Liver (tissue), 9 donors: ENCODE results near the gene TBC1D1. TPM values are rescaled to one million over a fixed set of nuclear protein-coding genes. Genes with fewer than 3 reads are reported as not detected.

Source experiments
- DNase-seq: peaks from one replicate; pipeline ENCODE4 v3.0.0-alpha.2; 2017; ENCODE audit warnings: low spot score
- H3K27ac ChIP-seq, 2 donors: one replicate each; pipeline ENCODE4 v1.7.0; 2013; ENCODE audit warnings: inconsistent platforms in 2 of 2, low read length in 2 of 2, control low read depth in 1 of 2, low read depth in 1 of 2, mild to moderate bottlenecking in 1 of 2
- H3K27me3 ChIP-seq, 4 donors: one replicate each; pipeline versions ENCODE4 v1.6.1 to v1.7.0; 2013; ENCODE audit warnings: low read length in 3 of 4, inconsistent platforms in 1 of 4, mild to moderate bottlenecking in 1 of 4, moderate library complexity in 1 of 4; ENCODE audit not compliant: control insufficient read depth in 4 of 4, insufficient read depth in 4 of 4
- H3K36me3 ChIP-seq, 4 donors: one replicate each; pipeline versions ENCODE4 v1.6.1 to v1.7.0; 2013; ENCODE audit warnings: low read length in 3 of 4, mild to moderate bottlenecking in 3 of 4, low read depth in 1 of 4, moderate library complexity in 1 of 4; ENCODE audit not compliant: control insufficient read depth in 4 of 4, insufficient read depth in 3 of 4
- H3K4me1 ChIP-seq, 4 donors: one replicate each; pipeline versions ENCODE4 v1.6.1 to v1.7.0; 2013; ENCODE audit warnings: low read length in 3 of 4, mild to moderate bottlenecking in 3 of 4, moderate library complexity in 1 of 4; ENCODE audit not compliant: control insufficient read depth in 4 of 4, insufficient read depth in 4 of 4
- H3K4me3 ChIP-seq, 3 donors: one replicate each; pipeline versions ENCODE4 v1.6.1 to v1.7.0; 2013; ENCODE audit warnings: low read length in 3 of 3, control low read depth in 1 of 3, low read depth in 1 of 3, mild to moderate bottlenecking in 1 of 3
- H3K9ac ChIP-seq, 2 donors: one replicate each; pipeline ENCODE4 v1.7.0; 2013; ENCODE audit warnings: low read length in 2 of 2, mild to moderate bottlenecking in 2 of 2, moderate library complexity in 2 of 2, control low read depth in 1 of 2, low read depth in 1 of 2
- H3K9me3 ChIP-seq, 4 donors: one replicate each; pipeline versions ENCODE4 v1.6.1 to v1.7.0; 2013; ENCODE audit warnings: low read length in 3 of 4; ENCODE audit not compliant: control insufficient read depth in 4 of 4
- CTCF ChIP-seq: fragments of 150-350 bp; IDR thresholded peaks from 2 replicates; pipeline ENCODE4 v1.5.1; 2017; ENCODE audit warnings: improper control_type of control experiment, low read depth, low read length; ENCODE audit not compliant: missing input control
- FOXA1 ChIP-seq: IDR thresholded peaks from 2 replicates; pipeline ENCODE4 v1.6.1; 2016; ENCODE audit warnings: antibody characterized with exemption
- GABPA ChIP-seq, 2 donors: IDR thresholded peaks in 1 of 2; conservative IDR thresholded peaks in 1 of 2; 2 replicates each; pipeline ENCODE4 v1.6.1; 2016; ENCODE audit warnings: antibody characterized with exemption in 2 of 2, mild to moderate bottlenecking in 1 of 2, moderate library complexity in 1 of 2
- HNF4A ChIP-seq, 2 donors: conservative IDR thresholded peaks; 2 replicates each; pipeline ENCODE4 v1.6.1; 2016; ENCODE audit warnings: antibody characterized with exemption in 2 of 2, mild to moderate bottlenecking in 2 of 2
- HNF4G ChIP-seq: IDR thresholded peaks from 2 replicates; pipeline ENCODE4 v1.6.1; 2016; ENCODE audit warnings: antibody characterized with exemption
- RAD21 ChIP-seq, 2 donors: IDR thresholded peaks; 2 replicates each; pipeline ENCODE4 v1.6.1; 2016; ENCODE audit warnings: antibody characterized with exemption in 2 of 2, mild to moderate bottlenecking in 2 of 2
- RXRA ChIP-seq, 2 donors: IDR thresholded peaks; 2 replicates each; pipeline ENCODE4 v1.6.1; 2017 to 2018; ENCODE audit warnings: antibody characterized with exemption in 2 of 2, mild to moderate bottlenecking in 1 of 2
- SP1 ChIP-seq: IDR thresholded peaks from 2 replicates; pipeline ENCODE4 v1.6.1; 2018; ENCODE audit warnings: antibody characterized with exemption, mild to moderate bottlenecking
- TAF1 ChIP-seq: conservative IDR thresholded peaks from 2 replicates; pipeline ENCODE4 v1.6.1; 2016; ENCODE audit warnings: antibody characterized with exemption, mild to moderate bottlenecking
- YY1 ChIP-seq: IDR thresholded peaks from 2 replicates; pipeline ENCODE4 v1.6.1; 2016; ENCODE audit warnings: antibody characterized with exemption, mild to moderate bottlenecking
- ZBTB33 ChIP-seq: IDR thresholded peaks from 2 replicates; pipeline ENCODE4 v1.6.1; 2016; ENCODE audit warnings: antibody characterized with exemption
- WGBS: extraction: QIAGEN DNeasy Blood & Tissue Kit; methylation state at CpG from one replicate; pipeline ENCODE4 v1.1.7; 2013; 5-methylcytosine and 5-hydroxymethylcytosine counted together
- polyA plus RNA-seq, 2 donors: library from polyadenylated mRNA; stranded (reverse) in 1 of 2; unstranded in 1 of 2; fragments of 200-250 nt in 1 of 2; fragments of >200 nt in 1 of 2; fragmentation: Nextera tagmentation in 1 of 2; extraction: Ambion mirVana in 1 of 2; gene quantifications; one replicate each; pipeline versions ENCODE4 v1.2.1 to v1.2.3, GENCODE V29; 2013 to 2015
- total RNA-seq, 2 donors: library from RNA; depleted of rRNA; stranded (reverse); fragments of >200 nt; gene quantifications; one replicate each; pipeline ENCODE4 v1.2.3, GENCODE V29; 2014
- TF ChIP-seq, protein P1 (sequence below): IDR thresholded peaks from 2 replicates; pipeline ENCODE4 v1.6.1; 2016; ENCODE audit warnings: antibody characterized with exemption, mild to moderate bottlenecking
- donor health status: healthy.
- donor health status: healthy.
- donor health status: healthy.
- donor health status: healthy.
- donor health status: healthy.

TBC1D1 gene
- total and polyA plus RNA-seq, 4 donors: 15.6 to 41.4 (median 20.9) TPM

DNA sequence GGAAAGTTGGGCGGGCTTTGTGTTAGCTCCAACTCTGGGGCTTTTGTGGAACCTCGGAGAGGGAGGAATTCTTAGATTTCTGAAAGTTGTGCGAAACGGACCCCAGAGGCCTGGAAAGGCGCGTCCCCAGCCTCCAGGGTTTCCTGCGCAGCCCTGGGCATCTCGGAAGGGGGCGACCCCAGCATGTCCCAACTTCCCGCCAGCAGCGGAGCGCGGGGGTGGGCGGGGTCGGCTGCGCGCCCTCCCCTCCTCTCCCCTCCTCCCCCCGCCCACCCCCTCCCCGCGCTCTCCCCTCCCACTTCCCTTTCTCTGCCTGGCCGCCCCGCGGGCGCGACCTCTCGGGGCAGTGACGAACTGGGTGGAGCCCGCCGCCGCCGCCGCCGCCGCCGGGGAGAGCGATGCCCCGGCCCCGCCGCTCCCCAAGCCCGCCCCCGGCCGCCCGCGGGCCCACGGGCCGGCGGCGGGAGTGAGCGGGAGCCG lies 86.1 kb downstream of the TBC1D1 start:
- WGBS: 2% methylated on average over 48 of the region's 50 CpGs
- Histone ChIP-seq H3K27me3 (no peaks in the 10 kb centered on the region), H3K36me3 (peaks cover 0 to 2% (median 0%) of the 10 kb centered on the region in 4 donors), H3K9ac (peak overlapping the region; percentile 85 to 92), H3K4me3 (peak overlapping the region; percentile 56 to 91 (median 85)), H3K9me3 (no peaks in the 10 kb centered on the region), H3K27ac (peak overlapping the region; percentile 99), H3K4me1 (peaks cover 4 to 33% (median 19%) of the 10 kb centered on the region in 4 donors)
- TF ChIP-seq ZBTB33 (no peak), RAD21 (IDR thresholded peaks at IDR 0.05) (peak in 1 of 2 donors; percentile 11)
- TF ChIP-seq, protein P1, sequence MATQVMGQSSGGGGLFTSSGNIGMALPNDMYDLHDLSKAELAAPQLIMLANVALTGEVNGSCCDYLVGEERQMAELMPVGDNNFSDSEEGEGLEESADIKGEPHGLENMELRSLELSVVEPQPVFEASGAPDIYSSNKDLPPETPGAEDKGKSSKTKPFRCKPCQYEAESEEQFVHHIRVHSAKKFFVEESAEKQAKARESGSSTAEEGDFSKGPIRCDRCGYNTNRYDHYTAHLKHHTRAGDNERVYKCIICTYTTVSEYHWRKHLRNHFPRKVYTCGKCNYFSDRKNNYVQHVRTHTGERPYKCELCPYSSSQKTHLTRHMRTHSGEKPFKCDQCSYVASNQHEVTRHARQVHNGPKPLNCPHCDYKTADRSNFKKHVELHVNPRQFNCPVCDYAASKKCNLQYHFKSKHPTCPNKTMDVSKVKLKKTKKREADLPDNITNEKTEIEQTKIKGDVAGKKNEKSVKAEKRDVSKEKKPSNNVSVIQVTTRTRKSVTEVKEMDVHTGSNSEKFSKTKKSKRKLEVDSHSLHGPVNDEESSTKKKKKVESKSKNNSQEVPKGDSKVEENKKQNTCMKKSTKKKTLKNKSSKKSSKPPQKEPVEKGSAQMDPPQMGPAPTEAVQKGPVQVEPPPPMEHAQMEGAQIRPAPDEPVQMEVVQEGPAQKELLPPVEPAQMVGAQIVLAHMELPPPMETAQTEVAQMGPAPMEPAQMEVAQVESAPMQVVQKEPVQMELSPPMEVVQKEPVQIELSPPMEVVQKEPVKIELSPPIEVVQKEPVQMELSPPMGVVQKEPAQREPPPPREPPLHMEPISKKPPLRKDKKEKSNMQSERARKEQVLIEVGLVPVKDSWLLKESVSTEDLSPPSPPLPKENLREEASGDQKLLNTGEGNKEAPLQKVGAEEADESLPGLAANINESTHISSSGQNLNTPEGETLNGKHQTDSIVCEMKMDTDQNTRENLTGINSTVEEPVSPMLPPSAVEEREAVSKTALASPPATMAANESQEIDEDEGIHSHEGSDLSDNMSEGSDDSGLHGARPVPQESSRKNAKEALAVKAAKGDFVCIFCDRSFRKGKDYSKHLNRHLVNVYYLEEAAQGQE: no peak
- DNase-seq: peak; percentile 75

- Histone ChIP-seq H3K4me3 (peak overlapping the region; percentile 43 to 91 (median 85)), H3K4me1 (peaks cover 4 to 33% (median 19%) of the 10 kb centered on the region in 4 donors), H3K27ac (peak overlapping the region; percentile 99), H3K27me3 (no peaks in the 10 kb centered on the region), H3K9me3 (no peaks in the 10 kb centered on the region), H3K36me3 (peaks cover 0 to 2% (median 0%) of the 10 kb centered on the region in 4 donors), H3K9ac (peak overlapping the region; percentile 54 to 85)
- peak; percentile 50 for DNase-seq
- WGBS: under 1% methylated on average over 74 of the region's 74 CpGs
- TF ChIP-seq HNF4G (no peak), GABPA (IDR thresholded peaks at IDR 0.05 in 1 of 2, conservative IDR thresholded peaks at IDR 0.05 in 1 of 2) (no peak), HNF4A (conservative IDR thresholded peaks at IDR 0.05) (peak; percentile 25 to 32), SP1 (peak; percentile 12), CTCF (peak; percentile 63), TAF1 (no peak), RAD21 (IDR thresholded peaks at IDR 0.05) (peak; percentile 74 to 82), RXRA (IDR thresholded peaks at IDR 0.05) (peak in 1 of 2 donors; percentile 23), FOXA1 (no peak), YY1 (peak; percentile 24)
Measured at GRCh38 chr4:37977471-37978247, 86.8 kb downstream of the TBC1D1 start.
